Measurements from ENCODE around the gene ME1.

- TF ChIP-seq CTCF (IDR thresholded peaks at IDR 0.05 in 2 of 3, conservative IDR thresholded peaks at IDR 0.05 in 1 of 3; ENCODE audit: borderline replicate concordance in 1 of 3, insufficient read depth in 1 of 3, low read depth in 2 of 3, low read length in 2 of 3) (no peak), SRF (IDR thresholded peaks at IDR 0.05; ENCODE audit: low read depth) (no peak), REST (IDR thresholded peaks at IDR 0.05; ENCODE audit: low read depth) (no peak), POLR2A (IDR thresholded peaks at IDR 0.05; ENCODE audit: borderline replicate concordance, extremely low read depth, insufficient read depth, insufficient read length) (no peak), POLR2AphosphoS5 (IDR thresholded peaks at IDR 0.05; ENCODE audit: low read depth, low read length) (no peak), SP1 (IDR thresholded peaks at IDR 0.05; ENCODE audit: low read depth) (no peak), CEBPB (IDR thresholded peaks at IDR 0.05; ENCODE audit: low read depth) (no peak)
- TF ChIP-seq, protein P1, sequence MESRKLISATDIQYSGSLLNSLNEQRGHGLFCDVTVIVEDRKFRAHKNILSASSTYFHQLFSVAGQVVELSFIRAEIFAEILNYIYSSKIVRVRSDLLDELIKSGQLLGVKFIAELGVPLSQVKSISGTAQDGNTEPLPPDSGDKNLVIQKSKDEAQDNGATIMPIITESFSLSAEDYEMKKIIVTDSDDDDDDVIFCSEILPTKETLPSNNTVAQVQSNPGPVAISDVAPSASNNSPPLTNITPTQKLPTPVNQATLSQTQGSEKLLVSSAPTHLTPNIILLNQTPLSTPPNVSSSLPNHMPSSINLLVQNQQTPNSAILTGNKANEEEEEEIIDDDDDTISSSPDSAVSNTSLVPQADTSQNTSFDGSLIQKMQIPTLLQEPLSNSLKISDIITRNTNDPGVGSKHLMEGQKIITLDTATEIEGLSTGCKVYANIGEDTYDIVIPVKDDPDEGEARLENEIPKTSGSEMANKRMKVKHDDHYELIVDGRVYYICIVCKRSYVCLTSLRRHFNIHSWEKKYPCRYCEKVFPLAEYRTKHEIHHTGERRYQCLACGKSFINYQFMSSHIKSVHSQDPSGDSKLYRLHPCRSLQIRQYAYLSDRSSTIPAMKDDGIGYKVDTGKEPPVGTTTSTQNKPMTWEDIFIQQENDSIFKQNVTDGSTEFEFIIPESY (IDR thresholded peaks at IDR 0.05; ENCODE audit: extremely low read depth, insufficient replicate concordance, low read length), result no peak
These were observed 43.5 kb upstream of the ME1 start for GRCh38 chr6:83474309-83474708.
